ENCODE data around the gene SMLR1. TPM values are rescaled to one million over a fixed set of nuclear protein-coding genes. Genes with fewer than 3 reads are reported as not detected.

Gene SMLR1
- total RNA-seq, 2 donors from 2014 or later = not detected

DNA sequence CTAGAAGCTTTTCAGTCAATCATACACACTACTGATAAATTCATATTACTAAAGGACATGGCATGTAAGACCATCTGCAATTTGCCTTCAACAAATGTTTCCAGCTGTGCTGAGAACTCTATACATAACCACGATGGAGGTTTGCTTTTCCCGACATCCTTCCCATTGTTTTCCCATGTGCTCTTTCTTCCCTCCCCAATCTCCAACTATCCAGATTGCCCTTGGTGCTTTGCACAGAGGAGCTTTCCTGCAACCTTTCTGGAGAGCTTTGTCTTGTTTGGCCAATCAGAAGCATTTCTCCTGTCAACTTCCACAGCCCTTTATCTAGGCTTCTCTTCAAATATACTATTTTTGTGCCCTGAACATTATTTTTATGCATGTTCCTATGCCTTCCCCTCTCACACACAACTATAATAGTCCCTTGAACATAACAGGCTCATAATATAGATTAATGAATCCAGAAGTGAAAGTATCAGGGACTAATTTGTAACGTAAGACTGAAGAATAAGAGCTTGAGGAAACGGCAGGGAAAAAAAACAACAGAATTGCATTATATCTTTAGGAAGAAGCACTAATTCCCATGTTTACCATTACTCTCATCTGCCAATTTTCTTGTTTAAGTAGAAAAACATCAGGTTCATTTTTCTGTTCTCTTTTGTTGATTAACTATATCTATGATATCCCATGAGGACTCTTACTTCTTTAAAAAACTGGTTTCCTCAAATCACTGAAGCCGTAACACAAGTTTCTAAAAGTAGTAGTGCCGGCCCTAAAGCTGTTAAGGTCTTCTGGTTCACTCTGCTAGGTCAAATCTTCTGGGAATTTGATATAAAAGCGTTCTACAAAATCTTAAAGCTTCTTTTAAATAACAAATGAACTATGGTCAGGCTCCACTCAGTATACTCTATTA lies 20.1 kb downstream of the SMLR1 start:
- DNase-seq = no peak
- intact Hi-C loops (cut with DNase I) = no loop called here
- ATAC-seq = no peak

DNA sequence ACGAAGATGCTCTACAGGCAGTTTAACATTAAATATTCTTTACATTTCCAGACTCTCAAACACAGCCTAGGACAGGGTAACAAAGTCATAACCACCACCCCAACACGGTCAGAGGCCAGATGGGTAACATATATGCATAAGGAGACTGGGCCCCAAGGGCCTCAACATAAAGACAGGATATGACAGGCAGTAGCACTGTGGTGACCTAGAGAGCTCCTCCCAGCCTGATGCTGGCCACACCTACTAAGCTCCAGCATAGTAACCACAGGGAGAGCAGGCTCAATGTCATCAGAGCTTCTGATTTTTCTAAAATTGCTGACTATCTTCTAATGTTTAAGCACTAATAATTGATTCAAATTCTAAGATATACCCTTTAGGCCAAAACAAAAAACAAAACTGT lies 21.7 kb downstream of the SMLR1 start:
- ATAC-seq (peak in 1 of 2 donors; percentile 38), DNase-seq (no peak)
- intact Hi-C loops (cut with DNase I) = no loop called here

DNA sequence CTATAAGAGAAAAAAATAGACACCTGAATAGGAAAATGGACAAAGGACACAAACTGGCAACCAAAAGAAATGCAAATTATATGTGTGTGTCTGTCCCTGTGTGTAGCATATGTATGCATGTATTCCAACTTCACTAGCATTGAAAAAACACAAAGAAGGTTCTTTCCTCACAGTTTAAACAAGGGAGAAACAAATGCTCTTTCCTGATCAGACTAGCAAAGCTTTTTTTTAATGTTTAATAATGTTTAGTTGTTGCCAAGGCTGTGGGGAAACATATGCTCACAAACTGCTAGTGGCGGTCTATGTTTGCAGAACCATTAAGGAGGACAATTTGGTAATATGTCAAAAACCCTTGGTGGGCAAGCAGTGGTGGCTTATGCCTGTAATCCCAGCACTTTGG lies 22.4 kb downstream of the SMLR1 start:
- DNase-seq (no peak), ATAC-seq (no peak)
- intact Hi-C loops (cut with DNase I) = no loop called here

DNA sequence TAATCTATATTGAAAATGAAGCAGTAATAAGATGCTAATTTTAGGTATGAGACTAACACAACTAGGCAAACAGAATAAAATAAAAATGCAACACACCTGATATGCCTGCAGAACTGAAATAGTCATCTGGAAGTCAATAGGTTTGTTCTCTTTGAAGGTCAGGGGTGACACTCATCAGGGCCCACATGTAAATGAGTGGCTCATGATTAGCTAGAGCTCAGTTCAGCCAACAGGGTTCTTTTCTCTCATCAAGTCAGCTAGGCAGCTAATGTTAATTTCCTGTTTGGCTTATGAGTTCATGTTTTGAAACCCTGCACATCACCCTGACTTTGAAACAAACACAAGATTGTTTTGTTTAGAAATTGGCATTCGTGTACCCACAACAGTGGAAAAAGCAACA lies 23.8 kb downstream of the SMLR1 start:
- DNase-seq (no peak), ATAC-seq (no peak)
- intact Hi-C loops (cut with DNase I) = no loop called here

DNA sequence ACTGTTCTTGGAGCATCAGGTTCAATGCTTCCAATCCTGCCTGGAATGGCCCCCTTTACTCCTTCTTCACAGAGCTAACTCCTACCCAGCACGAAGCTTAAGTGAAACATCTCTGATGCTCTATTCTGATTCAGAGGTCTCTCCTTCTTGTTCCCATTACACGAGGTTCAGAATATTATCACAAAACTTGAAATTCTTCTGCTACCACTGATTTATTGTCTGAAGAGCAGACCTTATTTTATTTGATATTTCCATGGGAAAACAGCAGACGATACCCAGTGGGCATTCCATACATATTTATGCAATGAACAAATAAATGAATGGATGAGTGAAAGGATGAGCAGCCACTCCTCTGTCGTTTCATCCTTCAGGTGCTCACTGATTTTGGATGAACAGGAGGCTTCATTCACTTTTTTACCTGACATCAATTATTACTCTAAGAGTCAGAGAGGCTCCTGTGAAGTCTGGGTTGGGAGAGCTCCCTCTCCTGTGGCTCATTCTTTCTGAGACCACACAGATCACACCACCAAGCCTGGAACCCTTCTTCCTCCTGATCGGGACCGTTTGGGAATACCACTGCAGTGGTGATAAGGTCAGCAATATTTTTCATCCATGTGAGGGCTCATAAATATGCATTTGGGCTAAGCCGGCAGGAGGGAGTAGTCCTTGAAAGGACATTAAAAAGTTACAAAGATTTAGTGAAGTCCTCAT lies 25.8 kb downstream of the SMLR1 start:
- no peak for DNase-seq
- no peak for ATAC-seq
- intact Hi-C loops (cut with DNase I) = no loop called here

DNA sequence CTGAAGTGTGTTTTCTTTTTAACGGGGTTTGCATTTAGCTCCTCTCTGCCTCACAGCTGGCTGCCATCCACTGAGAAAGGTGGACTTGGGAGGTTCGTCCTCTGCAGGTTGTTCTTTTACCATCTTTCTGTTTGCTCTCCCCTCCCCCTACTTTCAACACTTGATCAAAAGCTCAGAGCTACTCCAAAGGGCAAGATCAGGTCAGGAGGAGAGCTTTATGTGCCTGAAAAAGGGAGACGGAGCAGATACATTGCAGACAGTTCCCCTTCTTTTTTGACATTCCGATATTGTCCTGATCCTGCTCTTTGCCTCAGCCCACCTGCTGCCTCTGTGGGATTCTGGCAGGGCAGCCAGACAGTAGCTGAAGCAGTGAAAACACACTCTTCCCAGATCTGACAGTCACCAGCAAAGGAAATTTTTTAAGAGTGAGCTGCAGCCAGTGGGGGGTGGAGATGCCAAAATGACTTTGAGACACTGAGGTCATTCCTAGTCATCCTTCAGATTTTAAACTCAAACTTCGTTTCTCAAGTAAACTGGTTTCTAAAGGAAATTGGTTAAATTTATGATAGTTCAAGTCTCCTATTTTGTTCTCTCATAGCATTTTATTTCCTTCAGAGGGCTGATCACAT lies 26.5 kb downstream of the SMLR1 start:
- intact Hi-C loops (cut with DNase I) = no loop called here
- ATAC-seq (peak in 1 of 2 donors; percentile 33), DNase-seq (no peak)

DNA sequence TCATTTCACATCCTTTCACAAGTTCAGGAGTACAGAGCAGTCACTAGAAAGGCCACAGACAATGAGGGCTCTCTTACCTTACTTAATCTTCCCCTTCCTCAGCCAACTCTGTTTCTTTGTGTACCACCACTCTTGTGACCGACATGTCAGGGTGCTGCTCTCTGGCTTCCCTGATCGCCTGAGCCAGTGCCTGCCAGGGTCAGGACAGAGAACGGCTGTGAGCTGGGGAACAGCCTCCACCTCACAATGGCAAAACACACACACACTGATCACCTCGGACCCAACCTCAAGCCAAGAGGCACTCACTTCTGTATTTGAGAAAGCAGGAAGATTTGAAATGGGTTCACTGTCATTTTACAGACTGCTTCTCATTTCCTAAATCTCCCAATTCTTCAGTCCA lies 30.8 kb downstream of the SMLR1 start:
- no peak for DNase-seq
- intact Hi-C loops (cut with DNase I) = no loop called here
- ATAC-seq = no peak

DNA sequence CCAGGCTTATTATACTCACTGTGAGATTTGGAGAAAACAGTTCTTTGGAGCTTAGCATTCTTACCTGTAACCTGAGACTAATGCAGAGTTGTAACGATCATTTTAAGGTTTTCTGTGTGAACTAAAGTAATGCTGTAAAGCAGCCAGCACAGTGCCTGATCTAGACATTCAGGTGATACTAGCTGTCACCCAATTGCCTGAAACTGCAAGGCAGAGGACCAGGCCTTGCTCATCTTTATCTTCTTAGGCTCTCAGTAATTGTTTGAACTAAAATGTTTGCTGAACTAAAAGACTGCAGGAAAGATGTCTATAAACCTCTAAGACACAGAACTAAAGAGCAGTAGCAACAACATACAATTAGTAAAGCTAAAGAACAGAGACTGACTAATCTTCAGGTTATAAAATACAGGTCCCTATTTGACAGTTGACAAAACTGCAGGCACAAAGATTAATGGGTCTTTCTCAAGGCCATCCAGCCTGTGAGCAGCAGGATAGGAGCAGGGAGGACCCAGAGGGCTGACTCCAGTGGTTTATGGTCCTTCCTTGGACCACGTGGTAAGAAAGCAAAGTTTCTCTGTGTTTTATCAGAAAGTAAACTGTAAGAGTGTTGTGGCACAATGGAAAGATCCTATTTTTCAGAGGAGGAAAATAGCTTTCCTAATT lies 31.4 kb downstream of the SMLR1 start:
- intact Hi-C loops (cut with DNase I) = no loop called here
- no peak for DNase-seq
- ATAC-seq = no peak

DNA sequence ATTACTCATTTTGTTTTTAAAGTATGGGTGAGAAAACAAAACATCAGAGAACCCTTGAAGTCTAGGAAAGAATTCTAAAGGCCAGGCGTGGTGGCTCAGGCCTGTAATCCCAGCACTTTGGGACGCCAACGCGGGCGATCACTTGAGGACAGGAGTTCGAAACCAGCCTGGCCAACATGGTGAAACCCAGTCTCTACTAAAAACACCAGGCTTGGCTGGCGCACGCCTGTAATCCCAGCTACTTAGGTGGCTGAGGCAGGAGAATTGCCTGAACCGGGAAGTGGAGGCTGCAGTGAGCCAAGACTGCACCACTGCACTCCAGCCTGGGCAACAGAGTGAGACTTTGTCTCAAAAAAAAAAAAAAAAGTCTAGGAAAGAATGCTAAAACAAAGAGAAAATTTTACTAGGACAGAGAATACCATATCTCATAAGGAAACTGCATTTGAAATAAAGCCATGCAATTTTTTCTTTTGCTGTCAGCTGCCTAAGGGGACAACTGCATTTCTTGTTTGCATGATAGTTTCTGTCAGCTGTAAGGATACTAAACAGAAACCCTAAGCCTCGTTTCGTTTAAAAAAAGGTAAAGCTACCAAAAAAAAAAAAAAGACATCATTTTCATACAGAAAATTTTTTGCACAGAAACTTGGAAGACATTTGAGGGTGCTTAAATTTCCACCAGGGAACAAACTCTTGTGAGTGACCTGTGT lies 32.1 kb downstream of the SMLR1 start:
- intact Hi-C loops (cut with DNase I) = no loop called here
- DNase-seq = no peak
- ATAC-seq = no peak

DNA sequence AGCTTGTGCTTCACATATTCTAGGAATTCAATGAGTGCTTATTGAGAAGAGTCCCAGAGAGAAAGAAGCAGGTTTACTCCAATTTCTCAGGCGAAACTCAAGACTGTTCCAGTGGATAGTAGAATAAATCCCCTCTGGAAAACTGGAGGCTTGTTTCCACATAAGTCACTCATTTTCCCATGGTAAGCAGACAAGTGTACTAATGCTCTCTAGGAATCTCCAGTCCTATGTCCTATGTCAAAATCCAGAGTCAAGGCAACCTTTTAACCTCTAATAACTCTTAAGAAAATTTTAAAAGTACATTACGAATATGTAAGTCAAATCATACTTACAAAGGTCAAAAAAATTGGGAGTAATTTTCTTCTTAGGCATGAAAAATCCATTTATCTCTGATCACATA lies 35.2 kb downstream of the SMLR1 start:
- ATAC-seq = no peak
- no peak for DNase-seq
- intact Hi-C loops (cut with DNase I) = no loop called here

DNA sequence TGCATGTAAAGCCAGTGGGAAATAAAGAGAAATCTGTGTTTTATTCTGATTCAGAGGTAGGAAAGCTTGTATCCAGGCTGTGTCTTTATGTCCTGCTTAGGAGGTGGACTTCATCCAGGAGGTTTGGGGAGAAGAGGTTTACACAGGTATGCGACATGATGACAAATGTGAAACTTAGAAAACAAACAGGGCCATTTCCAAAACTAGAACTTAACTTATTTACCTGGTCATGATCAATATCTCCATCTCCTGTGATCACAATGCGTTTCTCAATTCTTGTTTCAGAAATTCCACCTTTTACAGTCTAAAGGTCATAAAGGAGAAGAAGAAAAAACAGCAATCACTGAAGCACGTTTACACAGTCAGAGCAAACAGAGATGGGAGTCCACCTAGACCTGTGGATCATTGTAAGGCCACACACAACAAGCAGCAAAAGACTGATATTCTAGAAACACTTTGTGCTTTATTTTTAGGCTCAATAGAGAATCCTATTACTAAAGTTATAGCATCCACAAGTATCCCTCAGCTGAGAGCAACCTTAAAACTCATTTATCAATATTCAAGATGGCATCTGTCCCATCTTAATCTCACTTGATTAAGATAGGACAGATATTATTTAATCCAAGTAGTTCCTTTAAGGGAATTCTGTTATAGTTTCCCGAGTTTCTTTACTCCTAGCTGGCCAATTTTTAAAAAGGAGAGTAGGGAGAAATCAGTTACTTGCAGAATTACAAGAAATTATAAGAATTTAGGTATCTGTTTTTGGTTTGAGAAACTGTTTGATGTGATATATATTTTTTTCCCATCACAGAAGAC lies 36.4 kb downstream of the SMLR1 start:
- intact Hi-C loops (cut with DNase I) = no loop called here

DNA sequence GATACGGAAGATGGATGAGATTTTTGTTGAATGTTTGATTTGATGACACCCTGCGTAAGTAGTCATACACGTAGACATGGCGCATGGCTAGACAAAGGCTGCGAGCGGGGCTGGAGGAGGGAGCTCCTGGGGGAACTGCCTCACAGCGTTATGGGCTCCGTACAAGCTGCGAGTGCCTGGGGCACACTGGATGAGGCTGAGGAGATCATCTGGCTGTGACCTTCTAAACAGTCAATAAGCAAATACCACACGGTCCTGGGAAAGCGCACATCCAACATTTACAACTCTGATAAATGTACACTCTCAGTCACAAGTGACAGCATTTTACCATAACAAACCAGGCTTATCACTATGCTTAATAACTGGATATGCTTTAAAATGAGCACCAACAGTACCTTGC lies 37.1 kb downstream of the SMLR1 start:
- intact Hi-C loops (cut with DNase I) = no loop called here
- ATAC-seq (no peak), DNase-seq (no peak)

More for the DNA sequence above, 36.4 kb downstream of the SMLR1 start:
- ATAC-seq (no peak), DNase-seq (no peak)

DNA sequence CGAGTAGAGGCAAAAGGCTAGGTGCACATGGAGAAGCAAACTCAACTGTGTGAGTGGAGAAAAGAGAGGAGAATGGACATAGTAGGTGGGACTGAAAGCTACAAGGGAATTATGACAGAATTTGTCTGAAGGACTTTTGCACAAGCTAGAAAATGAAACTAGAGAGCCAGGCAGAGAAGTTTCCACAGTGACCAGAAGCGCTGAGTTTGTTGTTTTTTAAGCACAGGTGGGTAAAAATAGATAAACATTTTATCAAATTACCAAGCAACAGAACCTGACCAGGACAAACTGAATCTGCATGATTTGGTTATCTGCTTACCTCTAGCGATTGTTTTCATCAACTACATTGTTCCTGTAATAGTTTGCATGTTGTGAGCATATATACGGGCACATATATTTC lies 38.6 kb downstream of the SMLR1 start:
- intact Hi-C loops (cut with DNase I) = no loop called here
- ATAC-seq (no peak), DNase-seq (no peak)

DNA sequence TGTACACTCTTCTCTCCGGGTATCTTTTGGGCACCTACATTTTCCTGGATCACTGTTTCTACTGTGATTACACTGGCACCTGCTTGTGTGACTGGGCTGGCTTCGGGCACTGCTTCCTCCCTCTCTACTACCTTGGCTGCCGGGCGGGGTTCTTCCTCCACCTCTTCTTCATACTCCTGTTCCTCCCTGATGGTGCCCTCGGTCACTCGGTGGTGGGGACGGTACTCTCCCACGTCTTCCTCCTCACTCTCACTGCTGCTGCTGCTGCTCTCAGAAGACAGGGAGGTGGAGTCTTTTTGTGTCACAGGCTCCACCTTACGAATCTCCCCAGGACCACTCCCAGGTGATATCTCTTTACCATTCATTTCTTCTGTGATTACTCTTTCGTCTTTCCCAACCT lies 42.5 kb downstream of the SMLR1 start:
- intact Hi-C loops (cut with DNase I) = loop anchor here in 1 of 2 donors (5.0 kb wide), 1 partner anchor 547 kb away; no protein-coding TSS in a partner anchor
- ATAC-seq (no peak), DNase-seq (no peak)

DNA sequence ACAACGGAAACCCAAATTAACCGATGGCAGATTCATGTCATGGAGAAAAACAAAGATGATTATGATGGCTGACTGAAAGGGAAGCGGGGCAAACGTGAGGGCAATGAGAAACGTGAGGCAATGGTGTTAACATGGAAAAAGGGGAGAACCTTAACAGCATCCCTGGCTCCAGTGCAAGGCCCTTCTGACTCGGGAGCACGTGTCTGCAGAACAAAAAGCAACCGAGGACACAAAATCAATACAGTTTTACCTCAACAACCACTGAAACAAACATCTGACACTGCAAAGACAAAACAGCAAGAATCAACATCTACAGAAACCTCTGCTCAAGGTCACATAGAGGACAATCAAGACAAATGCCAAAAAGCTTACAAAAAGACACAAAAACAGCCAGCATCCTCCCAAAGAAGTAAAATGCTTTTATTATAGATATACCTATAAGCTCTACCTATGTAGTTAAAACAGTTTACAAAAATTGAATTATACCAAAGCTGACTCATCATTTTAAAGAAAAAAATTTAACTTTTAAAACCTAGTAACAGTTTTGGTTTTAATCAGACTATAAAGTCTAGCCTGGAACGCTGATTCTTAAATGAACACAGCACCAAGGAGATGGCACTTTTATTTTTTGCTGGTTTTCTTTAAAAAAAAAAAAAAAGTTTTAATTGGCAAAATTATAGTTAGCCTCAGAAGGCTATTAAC lies 43.1 kb downstream of the SMLR1 start:
- intact Hi-C loops (cut with DNase I) = loop anchor here in 1 of 2 donors (5.0 kb wide), 1 partner anchor 548 kb away; no protein-coding TSS in a partner anchor
- ATAC-seq = no peak
- no peak for DNase-seq

DNA sequence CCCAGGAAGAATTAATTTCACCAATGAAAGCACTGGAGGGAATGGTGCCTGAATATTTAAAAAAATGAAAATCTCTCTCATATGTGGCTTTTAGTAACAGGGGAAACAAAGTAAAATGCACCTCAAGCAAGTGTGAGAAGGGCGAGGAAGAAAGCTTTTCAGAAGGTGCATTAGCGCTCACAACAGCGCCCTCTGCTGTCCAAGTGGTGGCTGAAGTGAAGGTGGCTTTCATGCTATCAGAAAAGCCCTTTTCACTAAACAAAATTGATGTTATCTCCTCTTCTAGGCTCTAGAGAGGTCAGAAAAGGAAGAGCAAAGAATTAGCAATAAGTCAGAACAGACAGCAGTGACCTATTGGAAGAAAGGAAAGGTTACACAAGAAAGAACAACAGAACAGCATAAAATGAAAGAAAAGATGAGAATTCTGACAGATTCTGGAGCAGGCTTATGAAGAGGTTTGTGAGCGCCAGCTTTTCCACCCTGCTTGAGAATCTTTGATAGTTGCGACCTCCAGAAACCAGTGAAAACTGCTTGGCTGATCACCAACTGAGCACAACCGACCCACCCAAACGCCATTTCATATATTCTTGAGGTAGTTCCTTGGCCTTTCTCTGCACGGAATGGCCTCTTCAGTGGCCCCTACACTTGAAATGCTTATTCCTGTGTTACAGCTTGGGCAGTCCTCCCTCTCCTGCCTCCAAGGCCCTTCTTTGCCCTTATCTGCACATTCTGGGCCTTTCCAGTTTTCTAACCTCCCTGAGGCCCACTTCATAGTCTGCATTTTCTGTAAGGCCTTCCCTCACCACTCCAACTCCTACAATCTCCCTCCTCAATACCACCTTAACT lies 45.3 kb downstream of the SMLR1 start:
- DNase-seq = peak; percentile 74
- peak; percentile 41 to 52 for ATAC-seq
- intact Hi-C loops (cut with DNase I) = loop anchor here in 1 of 2 donors (5.0 kb wide), 1 partner anchor 550 kb away; no protein-coding TSS in a partner anchor
